Measurements from ENCODE around the gene PI4KB.
"Not testable (repeated sequence)": the region's sequence is repeated elsewhere in the genome, so short reads cannot be mapped to it uniquely, and the experiment has no call there.

The PI4KB gene

DNA sequence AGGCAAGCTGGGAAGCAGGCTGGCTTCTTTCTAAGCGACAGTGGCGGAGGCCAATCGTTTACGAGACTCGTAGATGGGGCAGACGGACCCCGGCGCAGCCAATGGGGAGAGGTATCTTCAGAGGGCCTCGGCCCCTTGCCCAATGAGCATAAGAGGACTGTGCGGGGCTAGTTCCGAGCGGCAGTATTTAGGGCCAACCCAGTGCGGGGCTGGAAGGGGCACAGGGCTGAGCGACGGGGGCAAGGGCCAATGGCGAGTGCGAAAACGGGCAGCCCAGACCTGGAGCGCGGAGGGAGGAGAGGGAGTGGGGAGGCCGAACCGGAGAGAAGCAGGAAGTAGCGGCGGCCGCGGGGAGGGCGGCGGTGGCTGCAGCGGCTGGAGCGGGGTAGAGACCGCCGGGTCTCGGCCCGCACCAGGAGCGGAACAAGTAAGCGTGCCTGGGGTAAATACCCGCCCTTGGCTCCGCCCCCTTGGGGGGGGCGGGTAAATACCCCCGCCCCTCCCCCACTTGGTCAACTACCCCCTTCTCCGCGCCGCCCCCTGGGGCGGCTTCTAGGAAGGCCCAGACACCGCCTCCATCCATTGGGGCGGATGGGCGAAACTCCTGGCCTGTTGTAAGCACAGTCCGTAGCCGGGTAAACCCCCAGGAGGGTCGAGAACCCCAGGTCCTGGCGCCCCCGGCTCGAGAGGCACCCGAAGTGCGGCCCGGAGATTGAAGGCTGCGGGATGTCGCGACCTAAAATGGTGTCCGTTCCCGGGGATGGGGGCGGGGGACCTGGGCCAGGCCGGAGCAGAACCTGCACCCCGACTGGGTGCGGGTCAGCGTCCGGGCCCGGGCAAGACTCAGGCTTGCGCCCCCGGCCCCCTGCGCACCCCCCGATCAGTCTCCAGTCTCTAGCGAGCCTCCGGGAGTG lies 45.0 kb downstream of the PI4KB start, which contains the start of gene ZNF687:
ZNF687 (plus strand) TSS at position 331 of the 914 bp plus-strand sequence. CDS start 3,993 bp downstream, outside the sequence.
- peak within 1 kb of the TSS; percentile 89 for H2AK5ac ChIP-seq (ENCODE audit: low read length)
- WGBS (ENCODE audit: extremely low coverage, insufficient coverage, insufficient read length): no CpG with 5 or more reads among the region's 74 CpGs
- peak within 1 kb of the TSS; percentile 72 for H3K4me2 ChIP-seq (ENCODE audit: low read length)

DNA sequence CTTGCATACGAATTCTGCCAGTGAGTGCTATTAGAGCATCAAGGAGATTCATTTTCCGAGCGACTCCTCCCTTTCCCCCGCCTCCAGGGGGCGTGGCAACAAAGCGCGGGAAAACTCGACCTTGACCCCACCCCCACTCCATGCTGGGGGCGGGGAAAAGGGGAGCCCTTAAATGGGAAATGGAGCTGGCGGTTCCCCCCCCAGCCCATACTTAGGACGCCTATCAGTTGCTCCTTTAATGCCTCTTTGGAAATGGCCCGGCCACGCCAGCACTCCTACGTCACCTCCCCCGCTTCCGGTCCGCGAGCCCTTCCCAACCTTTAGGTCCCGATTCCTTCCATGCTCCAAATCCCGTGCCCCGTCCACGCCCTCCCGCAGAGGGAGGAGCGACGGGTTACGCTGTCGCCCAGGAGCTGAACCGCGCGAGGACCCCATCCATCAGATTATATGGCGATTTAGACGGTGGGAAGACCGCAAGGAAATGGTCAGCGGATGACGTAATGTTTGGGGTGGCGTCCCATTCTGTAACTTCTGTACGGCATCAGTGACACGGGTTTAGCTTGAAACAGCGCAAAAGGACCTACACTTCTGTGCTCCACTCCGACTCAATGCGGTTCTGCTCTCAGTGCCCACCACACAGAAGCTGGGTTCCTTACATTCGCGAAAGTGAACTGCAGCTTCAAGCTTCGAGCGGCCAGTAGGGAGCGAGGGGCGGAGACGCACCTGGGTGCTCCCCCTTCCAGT lies 45.8 kb downstream of the PI4KB start:
- DNase-seq: peak; percentile 97 to 100
- peak overlapping the region; percentile 96 for H4K8ac ChIP-seq (ENCODE audit: low read depth, low read length)

More for the DNA sequence above, 45.0 kb downstream of the PI4KB start, which contains the start of gene ZNF687:
- Histone ChIP-seq H3K79me2 (ENCODE audit: control insufficient read depth, insufficient read depth, low read length, poor library complexity) (peaks cover 15% of the 10 kb centered on the region), H3K23ac (ENCODE audit: low read length) (no peak within 1 kb of the TSS), H2BK12ac (ENCODE audit: low read length) (peak within 1 kb of the TSS; percentile 38), H3K27ac (ENCODE audit: low read depth, low read length) (peak within 1 kb of the TSS; percentile 93), H3K27me3 (ENCODE audit: insufficient read depth, low read length) (no peaks in the 10 kb centered on the region), H3K18ac (ENCODE audit: low read length) (peak within 1 kb of the TSS; percentile 97), H4K12ac (ENCODE audit: low read depth, low read length) (peak within 1 kb of the TSS; percentile 90), H4K8ac (ENCODE audit: low read depth, low read length) (peak within 1 kb of the TSS; percentile 96), H3K4me3 (ENCODE audit: low read depth, low read length) (peak within 1 kb of the TSS; percentile 85), H3K9ac (ENCODE audit: low read length) (peak within 1 kb of the TSS; percentile 85), H2AFZ (ENCODE audit: insufficient read depth, low read length, poor library complexity) (peak within 1 kb of the TSS; percentile 94), H3K4me1 (ENCODE audit: control insufficient read depth in 1 of 2, insufficient read depth in 2 of 2, low read length in 2 of 2) (peaks cover 5 to 13% of the 10 kb centered on the region in 2 experiments), H2BK5ac (ENCODE audit: low read depth, low read length, poor library complexity) (peak within 1 kb of the TSS; percentile 96), H3K79me1 (ENCODE audit: low read length) (peaks cover 15% of the 10 kb centered on the region), H3K9me3 (ENCODE audit: insufficient read depth, low read depth, low read length) (no peaks in the 10 kb centered on the region), H2BK120ac (ENCODE audit: insufficient read depth, low read length, poor library complexity) (peak within 1 kb of the TSS; percentile 90), H4K91ac (ENCODE audit: low read depth, low read length) (peak within 1 kb of the TSS; percentile 95), H3K4ac (ENCODE audit: low read depth, low read length) (peak within 1 kb of the TSS; percentile 96), H3K36me3 (ENCODE audit: control insufficient read depth in 1 of 2, insufficient read depth in 2 of 2, low read length in 2 of 2) (peaks cover 14 to 18% of the 10 kb centered on the region in 2 experiments), H3K14ac (ENCODE audit: low read length) (peak within 1 kb of the TSS; percentile 98)
- DNase-seq: peak; percentile 100

DNA sequence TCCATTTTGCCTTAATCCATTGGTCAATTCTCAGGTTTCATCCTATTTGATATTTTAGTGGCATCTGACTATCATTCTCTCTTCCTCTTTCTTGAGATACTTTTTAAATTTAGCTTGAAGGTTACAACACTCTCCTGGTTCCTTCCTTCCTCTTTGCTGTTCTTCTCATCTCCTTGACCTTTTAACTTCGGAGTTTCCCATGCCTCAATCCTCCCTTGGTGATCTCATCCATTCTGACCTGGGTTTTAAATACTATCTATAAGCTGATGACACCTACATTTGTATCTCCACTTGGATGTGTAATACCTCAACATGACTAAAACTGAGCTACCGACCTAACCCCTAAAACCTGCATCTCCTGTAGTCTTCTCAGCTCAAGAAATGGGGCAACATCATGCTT lies 50.0 kb downstream of the PI4KB start:
- Histone ChIP-seq H3K4ac (ENCODE audit: low read depth, low read length) (no peak overlapping the region), H2BK12ac (ENCODE audit: low read length) (no peak overlapping the region), H3K4me3 (ENCODE audit: low read depth, low read length) (no peak overlapping the region), H3K9me3 (ENCODE audit: insufficient read depth, low read depth, low read length) (no peaks in the 10 kb centered on the region), H3K79me2 (ENCODE audit: control insufficient read depth, insufficient read depth, low read length, poor library complexity) (peaks cover 6% of the 10 kb centered on the region), H2BK5ac (ENCODE audit: low read depth, low read length, poor library complexity) (no peak overlapping the region), H3K9ac (ENCODE audit: low read length) (no peak overlapping the region), H2AFZ (ENCODE audit: insufficient read depth, low read length, poor library complexity) (no peak overlapping the region), H3K79me1 (ENCODE audit: low read length) (peaks cover 7% of the 10 kb centered on the region), H3K14ac (ENCODE audit: low read length) (no peak overlapping the region), H4K91ac (ENCODE audit: low read depth, low read length) (no peak overlapping the region), H3K4me1 (ENCODE audit: control insufficient read depth in 1 of 2, insufficient read depth in 2 of 2, low read length in 2 of 2) (peaks cover 1 to 2% of the 10 kb centered on the region in 2 experiments), H3K36me3 (ENCODE audit: control insufficient read depth in 1 of 2, insufficient read depth in 2 of 2, low read length in 2 of 2) (no peaks in the 10 kb centered on the region), H2AK5ac (ENCODE audit: low read length) (no peak overlapping the region), H3K27ac (ENCODE audit: low read depth, low read length) (no peak overlapping the region), H3K4me2 (ENCODE audit: low read length) (no peak overlapping the region), H2BK120ac (ENCODE audit: insufficient read depth, low read length, poor library complexity) (no peak overlapping the region), H3K23ac (ENCODE audit: low read length) (no peak overlapping the region), H3K18ac (ENCODE audit: low read length) (no peak overlapping the region), H3K27me3 (ENCODE audit: insufficient read depth, low read length) (no peaks in the 10 kb centered on the region), H4K12ac (ENCODE audit: low read depth, low read length) (no peak overlapping the region), H4K8ac (ENCODE audit: low read depth, low read length) (no peak overlapping the region)
- DNase-seq: peak in 1 of 2 donors; percentile 38
- no CpG with 5 or more reads among the region's 2 CpGs for WGBS (ENCODE audit: extremely low coverage, insufficient coverage, insufficient read length)

More for the DNA sequence above, 45.8 kb downstream of the PI4KB start:
- peak overlapping the region; percentile 98 for H3K14ac ChIP-seq (ENCODE audit: low read length)
- H3K4me1 ChIP-seq (ENCODE audit: control insufficient read depth in 1 of 2, insufficient read depth in 2 of 2, low read length in 2 of 2): peaks cover 5 to 13% of the 10 kb centered on the region in 2 experiments
- H2BK12ac ChIP-seq (ENCODE audit: low read length): peak overlapping the region; percentile 38
- H3K27ac ChIP-seq (ENCODE audit: low read depth, low read length): peak overlapping the region; percentile 93
- H3K9ac ChIP-seq (ENCODE audit: low read length): peak overlapping the region; percentile 81
- H3K27me3 ChIP-seq (ENCODE audit: insufficient read depth, low read length): no peaks in the 10 kb centered on the region
- peak overlapping the region; percentile 81 for H3K4me3 ChIP-seq (ENCODE audit: low read depth, low read length)
- H2BK120ac ChIP-seq (ENCODE audit: insufficient read depth, low read length, poor library complexity): peak overlapping the region; percentile 90
- peaks cover 15% of the 10 kb centered on the region for H3K79me1 ChIP-seq (ENCODE audit: low read length)
- H3K4me2 ChIP-seq (ENCODE audit: low read length): peak overlapping the region; percentile 71
- H2AK5ac ChIP-seq (ENCODE audit: low read length): peak overlapping the region; percentile 2
- H4K12ac ChIP-seq (ENCODE audit: low read depth, low read length): peak overlapping the region; percentile 90
- H2BK5ac ChIP-seq (ENCODE audit: low read depth, low read length, poor library complexity): peak overlapping the region; percentile 96
- no CpG with 5 or more reads among the region's 48 CpGs for WGBS (ENCODE audit: extremely low coverage, insufficient coverage, insufficient read length)
- no peaks in the 10 kb centered on the region for H3K9me3 ChIP-seq (ENCODE audit: insufficient read depth, low read depth, low read length)
- H3K18ac ChIP-seq (ENCODE audit: low read length): peak overlapping the region; percentile 97
- H4K91ac ChIP-seq (ENCODE audit: low read depth, low read length): peak overlapping the region; percentile 95
- peaks cover 6 to 10% of the 10 kb centered on the region in 2 experiments for H3K36me3 ChIP-seq (ENCODE audit: control insufficient read depth in 1 of 2, insufficient read depth in 2 of 2, low read length in 2 of 2)
- peak overlapping the region; percentile 94 for H2AFZ ChIP-seq (ENCODE audit: insufficient read depth, low read length, poor library complexity)
- peak overlapping the region; percentile 6 for H3K4ac ChIP-seq (ENCODE audit: low read depth, low read length)
- no peak overlapping the region for H3K23ac ChIP-seq (ENCODE audit: low read length)
- peaks cover 15% of the 10 kb centered on the region for H3K79me2 ChIP-seq (ENCODE audit: control insufficient read depth, insufficient read depth, low read length, poor library complexity)

DNA sequence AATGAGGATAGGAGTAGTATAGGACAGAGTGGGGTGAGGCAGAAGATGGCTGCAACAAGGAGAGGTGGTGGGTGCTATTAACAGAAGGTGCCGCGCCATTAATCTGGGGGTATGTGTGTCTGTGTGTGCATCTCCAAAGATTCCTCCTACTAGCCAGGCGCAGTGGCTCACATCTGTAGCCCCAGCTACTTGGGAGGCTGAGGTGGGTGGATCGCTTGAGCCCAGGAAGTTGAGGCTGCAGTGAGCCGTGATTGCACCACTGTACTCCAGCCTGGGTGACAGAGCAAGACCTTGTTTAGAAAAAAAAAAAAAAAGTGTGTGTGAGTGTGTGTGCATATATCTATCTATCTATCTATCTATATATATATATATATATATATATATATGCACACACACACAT lies 51.9 kb downstream of the PI4KB start:
- H3K4me3 ChIP-seq (ENCODE audit: low read depth, low read length); H2BK5ac ChIP-seq (ENCODE audit: low read depth, low read length, poor library complexity); H3K79me1 ChIP-seq (ENCODE audit: low read length); H3K27ac ChIP-seq (ENCODE audit: low read depth, low read length); H3K9ac ChIP-seq (ENCODE audit: low read length); H3K4ac ChIP-seq (ENCODE audit: low read depth, low read length); H3K27me3 ChIP-seq (ENCODE audit: insufficient read depth, low read length); H3K4me1 ChIP-seq (ENCODE audit: control insufficient read depth in 1 of 2, insufficient read depth in 2 of 2, low read length in 2 of 2); H3K14ac ChIP-seq (ENCODE audit: low read length); H4K91ac ChIP-seq (ENCODE audit: low read depth, low read length); H4K8ac ChIP-seq (ENCODE audit: low read depth, low read length); H3K23ac ChIP-seq (ENCODE audit: low read length); H2BK120ac ChIP-seq (ENCODE audit: insufficient read depth, low read length, poor library complexity); H2AFZ ChIP-seq (ENCODE audit: insufficient read depth, low read length, poor library complexity); H3K79me2 ChIP-seq (ENCODE audit: control insufficient read depth, insufficient read depth, low read length, poor library complexity); DNase-seq; H2AK5ac ChIP-seq (ENCODE audit: low read length); H2BK12ac ChIP-seq (ENCODE audit: low read length); H4K12ac ChIP-seq (ENCODE audit: low read depth, low read length); H3K4me2 ChIP-seq (ENCODE audit: low read length); H3K18ac ChIP-seq (ENCODE audit: low read length); H3K9me3 ChIP-seq (ENCODE audit: insufficient read depth, low read depth, low read length); H3K36me3 ChIP-seq (ENCODE audit: control insufficient read depth in 1 of 2, insufficient read depth in 2 of 2, low read length in 2 of 2): not testable (repeated sequence)
- no CpG with 5 or more reads among the region's 5 CpGs for WGBS (ENCODE audit: extremely low coverage, insufficient coverage, insufficient read length)

All from trophoblast cell (in vitro differentiated cells and primary cell).